22Rv1 (cell line): Measurements from ENCODE around the gene TOR1B.

Source experiments
- CTCF ChIP-seq: fragments of 450-650 bp; IDR thresholded peaks from 2 replicates; pipeline ENCODE4 v1.5.1; 2017; ENCODE audit warnings: mild to moderate bottlenecking
- ZFX ChIP-seq: fragments of 450-650 bp; IDR thresholded peaks from 2 replicates; pipeline ENCODE4 v1.6.1; 2017; ENCODE audit warnings: antibody characterized with exemption, borderline replicate concordance

GRCh38 chr9:129823935-129824601 lies 21.1 kb downstream of the TOR1B start, which contains the start of gene TOR1A:
- TF ChIP-seq CTCF (no peak), ZFX (no peak)
